ENCODE measurements around the gene ITGA2. TPM values are rescaled to one million over a fixed set of nuclear protein-coding genes. Genes with fewer than 3 reads are reported as not detected.
A peak's percentile ranks its signal among the peaks of the same experiment; 100 is the strongest.

Gene ITGA2
- total RNA-seq, 1 donor from 2014 or later: 18.4 TPM

GRCh38 chr5:52988335-52989024, 672 bp upstream of the ITGA2 start:
- Histone ChIP-seq H3K9me3 (no peaks in the 10 kb centered on the region), H3K27me3 (no peaks in the 10 kb centered on the region), H3K4me3 (peak overlapping the region; percentile 67 to 72), H3K36me3 (no peaks in the 10 kb centered on the region), H3K4me1 (peaks cover 15% of the 10 kb centered on the region), H3K27ac (peak overlapping the region; percentile 67)
- intact Hi-C loops (cut with DNase I): no loop called here
- no peak for DNase-seq (ENCODE audit: extremely low spot score in 2 of 2)
- no peak for TF ChIP-seq POLR2A (IDR thresholded peaks at IDR 0.05)
- TF ChIP-seq POLR2AphosphoS5 (IDR thresholded peaks at IDR 0.05; ENCODE audit: insufficient read depth in 1 of 2, low read depth in 1 of 2): no peak

GRCh38 chr5:52989781-52990527, 802 bp downstream of the ITGA2 start:
- TF ChIP-seq CTCF (IDR thresholded peaks at IDR 0.05) (no peak), POLR2A (IDR thresholded peaks at IDR 0.05) (no peak), POLR2AphosphoS5 (IDR thresholded peaks at IDR 0.05; ENCODE audit: insufficient read depth in 1 of 2, low read depth in 1 of 2) (no peak)
- intact Hi-C loops (cut with DNase I): no loop called here
- no peak for DNase-seq (ENCODE audit: extremely low spot score in 2 of 2)
- Histone ChIP-seq H3K9me3 (no peaks in the 10 kb centered on the region), H3K27ac (peak overlapping the region; percentile 67), H3K36me3 (no peaks in the 10 kb centered on the region), H3K27me3 (no peaks in the 10 kb centered on the region), H3K4me3 (peak overlapping the region; percentile 67 to 72), H3K4me1 (peaks cover 15% of the 10 kb centered on the region)

- DNase-seq (ENCODE audit: extremely low spot score in 2 of 2): no peak
- H3K9me3 ChIP-seq: no peaks in the 10 kb centered on the region
- TF ChIP-seq POLR2AphosphoS5 (IDR thresholded peaks at IDR 0.05; ENCODE audit: insufficient read depth in 1 of 2, low read depth in 1 of 2) (no peak), POLR2A (IDR thresholded peaks at IDR 0.05) (no peak), CTCF (IDR thresholded peaks at IDR 0.05) (no peak)
- intact Hi-C loops (cut with DNase I): no loop called here
- H3K4me3 ChIP-seq: peak overlapping the region in 1 of 2 donors; percentile 67
- H3K27ac ChIP-seq: no peak overlapping the region
- no peaks in the 10 kb centered on the region for H3K27me3 ChIP-seq
- H3K4me1 ChIP-seq: peaks cover 15% of the 10 kb centered on the region
- H3K36me3 ChIP-seq: no peaks in the 10 kb centered on the region
These were observed 1.4 kb downstream of the ITGA2 start for GRCh38 chr5:52990528-52990925.

- Histone ChIP-seq H3K36me3 (no peaks in the 10 kb centered on the region), H3K4me3 (no peak overlapping the region), H3K27ac (no peak overlapping the region), H3K9me3 (no peaks in the 10 kb centered on the region), H3K4me1 (peaks cover 15% of the 10 kb centered on the region), H3K27me3 (no peaks in the 10 kb centered on the region)
- TF ChIP-seq CTCF (IDR thresholded peaks at IDR 0.05) (no peak), POLR2A (IDR thresholded peaks at IDR 0.05) (no peak), POLR2AphosphoS5 (IDR thresholded peaks at IDR 0.05; ENCODE audit: insufficient read depth in 1 of 2, low read depth in 1 of 2) (no peak)
- DNase-seq (ENCODE audit: extremely low spot score in 2 of 2): no peak
- intact Hi-C loops (cut with DNase I): no loop called here
These were observed 4.2 kb downstream of the ITGA2 start for GRCh38 chr5:52993367-52993766.

- H3K9me3 ChIP-seq: no peaks in the 10 kb centered on the region
- no peak overlapping the region for H3K27ac ChIP-seq
- H3K4me1 ChIP-seq: peaks cover 12% of the 10 kb centered on the region
- no peaks in the 10 kb centered on the region for H3K36me3 ChIP-seq
- no peak overlapping the region for H3K4me3 ChIP-seq
- no peaks in the 10 kb centered on the region for H3K27me3 ChIP-seq
- no peak for TF ChIP-seq POLR2A (IDR thresholded peaks at IDR 0.05)
- DNase-seq (ENCODE audit: extremely low spot score in 2 of 2): no peak
- intact Hi-C loops (cut with DNase I): no loop called here
These were observed 5.1 kb downstream of the ITGA2 start for GRCh38 chr5:52994266-52994665.

- intact Hi-C loops (cut with DNase I): no loop called here
- TF ChIP-seq POLR2A (IDR thresholded peaks at IDR 0.05): no peak
- TF ChIP-seq CTCF (IDR thresholded peaks at IDR 0.05): no peak
- TF ChIP-seq POLR2AphosphoS5 (IDR thresholded peaks at IDR 0.05; ENCODE audit: insufficient read depth in 1 of 2, low read depth in 1 of 2): no peak
- H3K4me3 ChIP-seq: no peak overlapping the region
- no peaks in the 10 kb centered on the region for H3K9me3 ChIP-seq
- peaks cover 10% of the 10 kb centered on the region for H3K4me1 ChIP-seq
- no peaks in the 10 kb centered on the region for H3K36me3 ChIP-seq
- no peak for DNase-seq (ENCODE audit: extremely low spot score in 2 of 2)
- no peaks in the 10 kb centered on the region for H3K27me3 ChIP-seq
- no peak overlapping the region for H3K27ac ChIP-seq
These were observed 5.9 kb downstream of the ITGA2 start for GRCh38 chr5:52995095-52995494.
